CD14-positive monocyte (primary cell): ENCODE results near the gene GFPT2. TPM values are rescaled to one million over a fixed set of nuclear protein-coding genes. Genes with fewer than 3 reads are reported as not detected.

Experiments
- DNase-seq, 3 donors: peaks; one replicate each; pipeline ENCODE4 v3.0.0-alpha.2; 2011 to 2022
- H2AFZ ChIP-seq: 2 replicates; pipeline ENCODE4 v1.6.0; 2012; ENCODE audit warnings: mild to moderate bottlenecking, low read depth, low read length, inconsistent platforms; ENCODE audit not compliant: insufficient read depth, poor library complexity, severe bottlenecking
- H3K27ac ChIP-seq, 2 donors: 1 replicate in 1 of 2; 2 replicates in 1 of 2; pipeline ENCODE4 v1.5.1; 2012 to 2013; ENCODE audit warnings: low read length in 2 of 2, control low read depth in 1 of 2, inconsistent platforms in 1 of 2, low read depth in 1 of 2, mild to moderate bottlenecking in 1 of 2
- H3K27me3 ChIP-seq, 2 donors: one replicate each; pipeline versions ENCODE4 v1.6.0 to v1.6.1; 2011 to 2013; ENCODE audit warnings: low read length in 2 of 2; ENCODE audit not compliant: control insufficient read depth in 2 of 2, insufficient read depth in 2 of 2
- H3K36me3 ChIP-seq, 2 donors: replicated peaks in 1 of 2; 1 replicate in 1 of 2; 2 replicates in 1 of 2; pipeline versions ENCODE4 v1.5.1 to v1.6.1; 2012 to 2013; ENCODE audit warnings: low read length in 2 of 2, control low read depth in 1 of 2, inconsistent platforms in 1 of 2, mild to moderate bottlenecking in 1 of 2; ENCODE audit not compliant: insufficient read depth in 2 of 2, control insufficient read depth in 1 of 2
- H3K4me1 ChIP-seq, 2 donors: 1 replicate in 1 of 2; 2 replicates in 1 of 2; pipeline versions ENCODE4 v1.5.1 to v1.6.1; 2012 to 2013; ENCODE audit warnings: low read length in 2 of 2, control low read depth in 1 of 2, inconsistent platforms in 1 of 2, mild to moderate bottlenecking in 1 of 2, moderate library complexity in 1 of 2; ENCODE audit not compliant: insufficient read depth in 2 of 2, control insufficient read depth in 1 of 2
- H3K4me2 ChIP-seq: replicated peaks from 2 replicates; pipeline ENCODE3; 2012; ENCODE audit warnings: low read length, moderate library complexity, mild to moderate bottlenecking; ENCODE audit not compliant: poor library complexity, severe bottlenecking; ENCODE audit errors: extremely low read depth
- H3K4me3 ChIP-seq, 3 experiments: fragments of 200-600 bp in 1 of 3; sonication (generic) in 1 of 3; replicated peaks in 1 of 3; 1 replicate in 2 of 3; 2 replicates in 1 of 3; pipeline ENCODE4 v1.5.1; 2011 to 2013; ENCODE audit warnings: low read length in 3 of 3, mild to moderate bottlenecking in 3 of 3, control low read depth in 2 of 3, low read depth in 2 of 3, inconsistent platforms in 1 of 3, moderate library complexity in 1 of 3
- H3K79me2 ChIP-seq: 2 replicates; pipeline ENCODE4 v1.6.0; 2012; ENCODE audit warnings: mild to moderate bottlenecking, control low read depth, inconsistent platforms, low read length, moderate library complexity; ENCODE audit not compliant: insufficient read depth
- H3K9ac ChIP-seq: 2 replicates; pipeline ENCODE4 v1.6.0; 2017; ENCODE audit warnings: low read length, mild to moderate bottlenecking; ENCODE audit not compliant: insufficient read depth, poor library complexity, severe bottlenecking
- H3K9me3 ChIP-seq, 2 donors: replicated peaks in 1 of 2; 1 replicate in 1 of 2; 2 replicates in 1 of 2; pipeline versions ENCODE4 v1.5.1 to v1.6.1; 2012 to 2013; ENCODE audit warnings: low read length in 2 of 2, control low read depth in 1 of 2; ENCODE audit not compliant: control insufficient read depth in 1 of 2, insufficient read depth in 1 of 2
- H4K20me1 ChIP-seq: 2 replicates; pipeline ENCODE4 v1.6.0; 2012; ENCODE audit warnings: mild to moderate bottlenecking, low read length, control low read depth, moderate library complexity; ENCODE audit not compliant: insufficient read depth
- H3K27ac Mint-ChIP-seq, 7 donors: one replicate each; pipeline ENCODE4 v1.8.0; 2020; ENCODE audit warnings: mild to moderate bottlenecking in 7 of 7, mixed read lengths in 7 of 7, moderate library complexity in 6 of 7, inconsistent platforms in 2 of 7
- H3K27me3 Mint-ChIP-seq, 3 donors: one replicate each; pipeline ENCODE4 v1.8.0; 2021 to 2022; ENCODE audit warnings: low read depth in 3 of 3, mild to moderate bottlenecking in 3 of 3, mixed read lengths in 3 of 3, moderate library complexity in 3 of 3, inconsistent platforms in 1 of 3
- H3K36me3 Mint-ChIP-seq, 2 donors: one replicate each; pipeline ENCODE4 v1.8.0; 2020; ENCODE audit warnings: mixed read lengths in 2 of 2, inconsistent platforms in 1 of 2, mild to moderate bottlenecking in 1 of 2
- H3K4me1 Mint-ChIP-seq: one replicate; pipeline ENCODE4 v1.8.0; 2020; ENCODE audit warnings: mild to moderate bottlenecking, mixed read lengths
- H3K4me3 Mint-ChIP-seq, 2 donors: one replicate each; pipeline ENCODE4 v1.8.0; 2020; ENCODE audit warnings: mild to moderate bottlenecking in 2 of 2, mixed read lengths in 2 of 2, moderate library complexity in 1 of 2
- H3K9me3 Mint-ChIP-seq, 7 donors: one replicate each; pipeline ENCODE4 v1.8.0; 2020 to 2022; ENCODE audit warnings: mixed read lengths in 7 of 7, mild to moderate bottlenecking in 6 of 7, moderate library complexity in 6 of 7, inconsistent platforms in 2 of 7
- CTCF ChIP-seq: fragments of 200-600 bp; IDR thresholded peaks from one replicate; pipeline ENCODE4 v1.8.0; 2022; ENCODE audit warnings: antibody characterized with exemption, mild to moderate bottlenecking
- WGBS: methylation state at CpG from one replicate; pipeline ENCODE4 v1.1.5; 2013; ENCODE audit warnings: missing lambda C conversion rate; ENCODE audit not compliant: insufficient coverage; 5-methylcytosine and 5-hydroxymethylcytosine counted together
- intact Hi-C, 2 donors: fragments of 100-400 bp; cut with micrococcal nuclease; formaldehyde crosslinking; loops; one replicate each; pipeline versions ENCODE4 v1.15.0 to v1.15.1; 2023
- polyA plus RNA-seq, 3 donors: library from polyadenylated mRNA; depleted of rRNA in 1 of 3; unstranded in 2 of 3; stranded (reverse) in 1 of 3; fragments of 300-500 nt in 2 of 3; fragments of >200 nt in 1 of 3; fragmentation: Illumina TruSeq in 2 of 3; gene quantifications; 1 replicate in 2 of 3; 2 replicates in 1 of 3; pipeline ENCODE4 v1.2.3, GENCODE V29; 2012 to 2021

The GFPT2 gene
- polyA plus RNA-seq, 3 donors: not detected

GRCh38 chr5:180358179-180358578, 5.0 kb upstream of the GFPT2 start:
- Histone ChIP-seq H2AFZ (no peak overlapping the region), H3K27me3 (peaks cover 16 to 36% of the 10 kb centered on the region in 2 donors), H3K79me2 (no peaks in the 10 kb centered on the region), H4K20me1 (no peaks in the 10 kb centered on the region), H3K9ac (no peak overlapping the region), H3K36me3 (no peaks in the 10 kb centered on the region), H3K4me1 (peaks cover 7% of the 10 kb centered on the region in 2 donors), H3K4me3 (no peak overlapping the region), H3K4me2 (no peak overlapping the region), H3K27ac (no peak overlapping the region), H3K9me3 (peaks cover 10 to 11% of the 10 kb centered on the region in 2 donors)
- peaks cover 2 to 20% (median 11%) of the 10 kb centered on the region in 7 donors for H3K9me3 Mint-ChIP-seq
- no peak for TF ChIP-seq CTCF
- H3K4me3 Mint-ChIP-seq: no peak overlapping the region
- H3K27ac Mint-ChIP-seq: no peak overlapping the region
- intact Hi-C loops: no loop called here
- H3K4me1 Mint-ChIP-seq: peaks cover 8% of the 10 kb centered on the region
- H3K36me3 Mint-ChIP-seq: no peaks in the 10 kb centered on the region
- 98% methylated on average over 5 of the region's 6 CpGs for WGBS
- H3K27me3 Mint-ChIP-seq: peaks cover 38 to 42% (median 39%) of the 10 kb centered on the region in 3 donors
- no peak for DNase-seq

DNA sequence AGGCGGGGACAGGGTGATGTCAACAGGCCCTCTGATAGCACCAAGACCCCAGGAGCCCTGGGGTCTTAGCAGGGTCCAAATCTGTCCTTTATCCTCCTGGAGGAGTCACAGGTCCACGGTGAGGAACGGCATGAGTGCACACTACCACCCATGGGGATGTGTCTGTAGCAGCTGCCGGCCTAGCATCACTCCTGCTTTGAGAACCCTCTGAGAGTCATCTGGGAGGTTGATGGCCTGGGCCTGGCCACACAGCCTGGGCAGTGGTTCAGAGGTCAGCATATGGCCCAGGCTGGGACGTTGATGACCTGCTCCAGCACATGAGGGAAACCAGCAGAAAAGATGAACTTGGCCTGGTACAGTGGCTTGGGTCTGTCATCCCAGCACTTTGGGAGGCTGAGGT, 1.8 kb upstream of the GFPT2 start:
- Mint-ChIP-seq H3K27ac (no peak overlapping the region), H3K36me3 (peaks cover 0 to 2% of the 10 kb centered on the region in 2 donors), H3K27me3 (peaks cover 58 to 75% (median 62%) of the 10 kb centered on the region in 3 donors), H3K4me3 (peak overlapping the region in 1 of 2 donors; percentile 86), H3K9me3 (peaks cover 4 to 29% (median 12%) of the 10 kb centered on the region in 7 donors), H3K4me1 (peaks cover 10% of the 10 kb centered on the region)
- Histone ChIP-seq H3K79me2 (no peaks in the 10 kb centered on the region), H4K20me1 (no peaks in the 10 kb centered on the region), H3K27ac (no peak overlapping the region), H3K4me1 (peaks cover 10 to 18% of the 10 kb centered on the region in 2 donors), H3K36me3 (no peaks in the 10 kb centered on the region), H3K9ac (no peak overlapping the region), H3K27me3 (peaks cover 39 to 65% of the 10 kb centered on the region in 2 donors), H3K4me2 (no peak overlapping the region), H3K4me3 (no peak overlapping the region), H2AFZ (no peak overlapping the region), H3K9me3 (peaks cover 8 to 23% of the 10 kb centered on the region in 2 donors)
- 97% methylated on average over 5 of the region's 5 CpGs for WGBS
- no peak for DNase-seq
- TF ChIP-seq CTCF: no peak
- intact Hi-C loops: no loop called here
